ENCODE data around the gene SUCNR1.

DNA sequence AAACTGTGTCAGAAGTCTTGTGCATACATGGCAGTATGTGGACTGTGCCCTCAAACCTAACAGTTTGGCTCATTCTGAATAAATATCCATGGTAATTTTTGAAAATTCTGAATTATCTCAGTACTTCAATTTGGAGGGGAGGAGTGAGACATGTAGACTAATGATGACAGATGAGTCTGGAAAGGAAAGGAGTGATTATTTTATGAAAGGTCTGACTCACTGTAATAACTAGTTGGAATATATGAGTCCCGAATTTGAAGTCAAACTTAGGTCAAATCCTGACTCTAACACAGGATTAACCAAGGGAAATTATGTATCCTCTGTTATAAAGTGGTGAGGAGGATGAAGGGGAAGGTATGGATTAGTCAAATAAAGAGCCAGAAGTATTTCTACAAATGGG is 38.6 kb downstream of the SUCNR1 start:
- TF ChIP-seq, protein P1, sequence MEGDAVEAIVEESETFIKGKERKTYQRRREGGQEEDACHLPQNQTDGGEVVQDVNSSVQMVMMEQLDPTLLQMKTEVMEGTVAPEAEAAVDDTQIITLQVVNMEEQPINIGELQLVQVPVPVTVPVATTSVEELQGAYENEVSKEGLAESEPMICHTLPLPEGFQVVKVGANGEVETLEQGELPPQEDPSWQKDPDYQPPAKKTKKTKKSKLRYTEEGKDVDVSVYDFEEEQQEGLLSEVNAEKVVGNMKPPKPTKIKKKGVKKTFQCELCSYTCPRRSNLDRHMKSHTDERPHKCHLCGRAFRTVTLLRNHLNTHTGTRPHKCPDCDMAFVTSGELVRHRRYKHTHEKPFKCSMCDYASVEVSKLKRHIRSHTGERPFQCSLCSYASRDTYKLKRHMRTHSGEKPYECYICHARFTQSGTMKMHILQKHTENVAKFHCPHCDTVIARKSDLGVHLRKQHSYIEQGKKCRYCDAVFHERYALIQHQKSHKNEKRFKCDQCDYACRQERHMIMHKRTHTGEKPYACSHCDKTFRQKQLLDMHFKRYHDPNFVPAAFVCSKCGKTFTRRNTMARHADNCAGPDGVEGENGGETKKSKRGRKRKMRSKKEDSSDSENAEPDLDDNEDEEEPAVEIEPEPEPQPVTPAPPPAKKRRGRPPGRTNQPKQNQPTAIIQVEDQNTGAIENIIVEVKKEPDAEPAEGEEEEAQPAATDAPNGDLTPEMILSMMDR (IDR thresholded peaks at IDR 0.05) = no peak
- TF ChIP-seq POLR2AphosphoS5 (IDR thresholded peaks at IDR 0.05) (no peak), EP300 (IDR thresholded peaks at IDR 0.05) (no peak), POLR2A (IDR thresholded peaks at IDR 0.05) (no peak)
